H1 (cell line): ENCODE results near the gene NSF. TPM values are rescaled to one million over a fixed set of nuclear protein-coding genes. Genes with fewer than 3 reads are reported as not detected.

Source experiments
- BACH1 ChIP-seq: IDR thresholded peaks from 2 replicates; pipeline ENCODE4 v1.6.1; 2012; ENCODE audit warnings: low read length, improper control_type of control experiment
- BCL11A ChIP-seq, 2 experiments: IDR thresholded peaks; one replicate each; pipeline ENCODE4 v1.6.1; 2011; ENCODE audit warnings: low read depth in 2 of 2, low read length in 2 of 2, mild to moderate bottlenecking in 2 of 2
- CBX5 ChIP-seq: fragments of 300-800, 300-1000 bp; sonication (generic); IDR thresholded peaks from 2 replicates; pipeline ENCODE4 v1.7.1; 2016; ENCODE audit warnings: antibody characterized with exemption, low read length, low read depth
- CEBPB ChIP-seq: IDR thresholded peaks from 2 replicates; pipeline ENCODE4 v1.6.1; 2012; ENCODE audit warnings: low read depth, low read length
- EP300 ChIP-seq, 2 experiments: IDR thresholded peaks; 1 replicate in 1 of 2; 2 replicates in 1 of 2; pipeline ENCODE4 v1.6.1; 2011 to 2012; ENCODE audit warnings: low read depth in 2 of 2, low read length in 2 of 2, mild to moderate bottlenecking in 2 of 2, borderline replicate concordance in 1 of 2, inconsistent platforms in 1 of 2, moderate library complexity in 1 of 2
- GABPA ChIP-seq: IDR thresholded peaks from 2 replicates; pipeline ENCODE4 v1.6.1; 2011; ENCODE audit warnings: mild to moderate bottlenecking, low read length, moderate library complexity, borderline replicate concordance; ENCODE audit not compliant: insufficient read depth
- GTF2F1 ChIP-seq: IDR thresholded peaks from 2 replicates; pipeline ENCODE4 v1.6.1; 2012; ENCODE audit warnings: low read depth, low read length, improper control_type of control experiment, borderline replicate concordance
- NANOG ChIP-seq: IDR thresholded peaks from 2 replicates; pipeline ENCODE4 v1.6.1; 2011; ENCODE audit warnings: low read length, low read depth, mild to moderate bottlenecking, inconsistent platforms; ENCODE audit not compliant: insufficient read depth, poor library complexity, severe bottlenecking
- NRF1 ChIP-seq: IDR thresholded peaks from 2 replicates; pipeline ENCODE4 v1.6.1; 2011; ENCODE audit warnings: mild to moderate bottlenecking, low read depth, low read length, improper control_type of control experiment
- POLR2AphosphoS5 ChIP-seq: IDR thresholded peaks from 2 replicates; pipeline ENCODE4 v1.6.1; 2011; ENCODE audit warnings: low read depth, low read length
- RBBP5 ChIP-seq: IDR thresholded peaks from 2 replicates; pipeline ENCODE4 v1.7.1; 2012; ENCODE audit warnings: low read depth, mild to moderate bottlenecking, inconsistent platforms, low read length, moderate library complexity, borderline replicate concordance
- RNF2 ChIP-seq: fragments of 200-900, 300-1000 bp; sonication (generic); IDR thresholded peaks from 2 replicates; pipeline ENCODE4 v1.7.1; 2016; ENCODE audit warnings: borderline replicate concordance, low read depth, mild to moderate bottlenecking, antibody characterized with exemption, low read length; ENCODE audit not compliant: poor library complexity, severe bottlenecking; ENCODE audit errors: missing control alignments
- RXRA ChIP-seq: IDR thresholded peaks from 2 replicates; pipeline ENCODE4 v1.6.1; 2011; ENCODE audit warnings: low read depth, mild to moderate bottlenecking, low read length, moderate library complexity; ENCODE audit not compliant: insufficient read depth
- SIX5 ChIP-seq: IDR thresholded peaks from 2 replicates; pipeline ENCODE4 v1.6.1; 2011; ENCODE audit warnings: mild to moderate bottlenecking, low read depth, low read length
- TAF1 ChIP-seq: IDR thresholded peaks from 2 replicates; pipeline ENCODE4 v1.6.1; 2011; ENCODE audit warnings: mild to moderate bottlenecking, low read depth, low read length
- TAF7 ChIP-seq: optimal IDR thresholded peaks from 2 replicates; pipeline ENCODE3; 2011; ENCODE audit warnings: low read depth, mild to moderate bottlenecking, inconsistent platforms, low read length, moderate library complexity, borderline replicate concordance
- TEAD4 ChIP-seq: IDR thresholded peaks from 2 replicates; pipeline ENCODE4 v1.6.1; 2012; ENCODE audit warnings: low read depth, low read length, inconsistent platforms, mixed read lengths
- YY1 ChIP-seq: IDR thresholded peaks from 2 replicates; pipeline ENCODE4 v1.6.1; 2011; ENCODE audit warnings: low read depth, mild to moderate bottlenecking, low read length
- polyA plus RNA-seq, 7 experiments: library from polyadenylated mRNA; depleted of rRNA in 3 of 7; stranded (reverse) in 5 of 7; unstranded in 2 of 7; fragments of >200 nt in 5 of 7; fragments of 200-250 nt in 2 of 7; gene quantifications; 1 replicate in 5 of 7; 2 replicates in 1 of 7; 4 replicates in 1 of 7; pipeline versions ENCODE4 v1.2.1 to v1.2.3, GENCODE V29; 2011 to 2013; ENCODE audit warnings: missing spikeins in 2 of 7, mixed read lengths in 2 of 7
- total RNA-seq: library from RNA; stranded (reverse); fragmentation: NEBNext Ultra II Directional; extraction: Animal tissue kit (Norgen Biotek cat#: 25700); gene quantifications from 2 replicates; pipeline ENCODE4 v1.2.1, GENCODE V29; 2021
- TF ChIP-seq, protein P1 (sequence below), 3 experiments: IDR thresholded peaks; 1 replicate in 2 of 3; 2 replicates in 1 of 3; pipeline versions ENCODE4 v1.5.1 to v1.6.1; 2011; ENCODE audit warnings: low read length in 3 of 3, mild to moderate bottlenecking in 3 of 3, inconsistent platforms in 2 of 3, low read depth in 1 of 3, moderate library complexity in 1 of 3; ENCODE audit not compliant: insufficient read depth in 1 of 3; ENCODE audit errors: control extremely low read depth in 1 of 3
- TF ChIP-seq, protein P2 (sequence below): IDR thresholded peaks from 2 replicates; pipeline ENCODE4 v1.6.1; 2012; ENCODE audit warnings: inconsistent platforms

NSF gene
- total and polyA plus RNA-seq, 2 of the 8 experiments (the other 6 are each of a cell fraction or from before 2014, with no cell fraction given), result 13.0 to 27.7 TPM

DNA sequence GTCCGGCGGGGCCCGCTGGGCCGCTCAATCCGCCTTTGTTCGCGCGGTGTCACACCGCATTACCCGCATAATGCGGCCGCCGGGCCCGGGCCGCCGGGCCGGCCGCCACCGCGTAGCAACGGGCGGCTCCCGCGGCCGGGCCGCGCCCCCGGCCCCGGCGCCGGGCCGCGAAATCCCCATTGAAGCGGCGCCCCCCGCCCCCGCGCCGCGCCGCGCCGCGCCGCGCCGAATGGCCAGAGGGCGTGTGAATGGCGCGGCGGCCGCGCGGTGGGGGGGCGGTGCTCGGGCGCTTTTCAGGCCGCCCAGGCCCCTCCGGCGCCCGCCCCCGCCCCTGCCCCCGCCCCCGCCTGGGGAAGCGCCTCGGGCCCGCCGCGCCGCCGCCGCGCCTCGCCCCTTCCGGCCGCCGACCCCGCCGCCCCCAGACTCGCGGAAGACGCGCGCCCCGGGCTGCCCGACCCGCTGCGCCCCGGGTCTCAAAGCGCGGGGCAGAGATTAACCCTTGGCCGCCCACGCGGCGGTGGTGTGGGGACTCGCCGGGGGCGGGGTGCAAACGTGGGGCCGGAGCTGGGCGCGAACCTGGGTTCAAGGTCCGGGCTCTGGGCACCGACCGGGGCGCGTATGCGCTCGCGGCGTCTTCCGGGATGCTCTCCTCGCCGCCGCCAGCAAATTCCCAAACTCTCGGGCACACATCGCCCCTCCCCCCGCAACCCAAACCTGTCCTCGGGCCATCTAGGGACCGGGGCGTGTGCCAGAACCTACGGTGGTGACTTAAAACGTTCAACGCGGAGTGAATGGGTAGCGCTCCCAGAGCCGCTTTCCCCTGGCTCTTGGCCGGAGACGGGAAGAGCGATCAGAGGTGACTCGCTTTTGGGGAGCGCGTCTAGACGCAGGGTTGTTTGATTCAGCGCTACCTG is 181.3 kb downstream of the NSF start (continued):
- TF ChIP-seq, protein P1, sequence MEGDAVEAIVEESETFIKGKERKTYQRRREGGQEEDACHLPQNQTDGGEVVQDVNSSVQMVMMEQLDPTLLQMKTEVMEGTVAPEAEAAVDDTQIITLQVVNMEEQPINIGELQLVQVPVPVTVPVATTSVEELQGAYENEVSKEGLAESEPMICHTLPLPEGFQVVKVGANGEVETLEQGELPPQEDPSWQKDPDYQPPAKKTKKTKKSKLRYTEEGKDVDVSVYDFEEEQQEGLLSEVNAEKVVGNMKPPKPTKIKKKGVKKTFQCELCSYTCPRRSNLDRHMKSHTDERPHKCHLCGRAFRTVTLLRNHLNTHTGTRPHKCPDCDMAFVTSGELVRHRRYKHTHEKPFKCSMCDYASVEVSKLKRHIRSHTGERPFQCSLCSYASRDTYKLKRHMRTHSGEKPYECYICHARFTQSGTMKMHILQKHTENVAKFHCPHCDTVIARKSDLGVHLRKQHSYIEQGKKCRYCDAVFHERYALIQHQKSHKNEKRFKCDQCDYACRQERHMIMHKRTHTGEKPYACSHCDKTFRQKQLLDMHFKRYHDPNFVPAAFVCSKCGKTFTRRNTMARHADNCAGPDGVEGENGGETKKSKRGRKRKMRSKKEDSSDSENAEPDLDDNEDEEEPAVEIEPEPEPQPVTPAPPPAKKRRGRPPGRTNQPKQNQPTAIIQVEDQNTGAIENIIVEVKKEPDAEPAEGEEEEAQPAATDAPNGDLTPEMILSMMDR (IDR thresholded peaks at IDR 0.05; ENCODE audit: control extremely low read depth in 1 of 3, insufficient read depth in 1 of 3, low read depth in 1 of 3, low read length in 3 of 3), result no peak
- TF ChIP-seq RBBP5 (peak; percentile 94; the same call in 1 of the 2 replicates), NANOG (no peak), POLR2AphosphoS5 (no peak), RNF2 (peak; percentile 46), SIX5 (no peak), GTF2F1 (no peak), EP300 (IDR thresholded peaks at IDR 0.05; ENCODE audit: borderline replicate concordance in 1 of 2, low read depth in 2 of 2, low read length in 2 of 2) (no peak), BACH1 (no peak), CBX5 (no peak), CEBPB (no peak), NRF1 (no peak), YY1 (no peak), TEAD4 (no peak), RXRA (no peak), TAF1 (peak; percentile 40), GABPA (no peak), TAF7 (no peak), BCL11A (IDR thresholded peaks at IDR 0.05; ENCODE audit: low read depth in 2 of 2, low read length in 2 of 2) (no peak)
- TF ChIP-seq, protein P2, sequence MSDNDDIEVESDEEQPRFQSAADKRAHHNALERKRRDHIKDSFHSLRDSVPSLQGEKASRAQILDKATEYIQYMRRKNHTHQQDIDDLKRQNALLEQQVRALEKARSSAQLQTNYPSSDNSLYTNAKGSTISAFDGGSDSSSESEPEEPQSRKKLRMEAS, result no peak
